HepG2 (cell line): ENCODE results near the gene PRDM12. TPM values are rescaled to one million over a fixed set of nuclear protein-coding genes. Genes with fewer than 3 reads are reported as not detected.

Experiments used
- BRCA1 ChIP-seq: sonication (generic); formaldehyde crosslinking; IDR thresholded peaks from 2 replicates; pipeline ENCODE4 v1.4.0; 2020; ENCODE audit warnings: missing genetic modification reagents
- CBFB ChIP-seq: sonication (generic); formaldehyde crosslinking; IDR thresholded peaks from 2 replicates; pipeline ENCODE4 v1.4.0; 2020; ENCODE audit warnings: missing genetic modification reagents
- HES4 ChIP-seq: sonication (generic); formaldehyde crosslinking; IDR thresholded peaks from 2 replicates; pipeline ENCODE4 v1.9.0; 2021; ENCODE audit warnings: mild to moderate bottlenecking, missing genetic modification reagents, borderline replicate concordance
- HOMEZ ChIP-seq: IDR thresholded peaks from 2 replicates; pipeline ENCODE4 v1.6.1; 2016; ENCODE audit warnings: low read depth
- KDM4B ChIP-seq: sonication (generic); formaldehyde crosslinking; IDR thresholded peaks from 2 replicates; pipeline ENCODE4 v1.4.0; 2020; ENCODE audit warnings: missing genetic modification reagents
- MAFG ChIP-seq: sonication (generic); formaldehyde crosslinking; IDR thresholded peaks from 2 replicates; pipeline ENCODE4 v1.5.1; 2020; ENCODE audit warnings: mild to moderate bottlenecking, missing genetic modification reagents
- MIER3 ChIP-seq: IDR thresholded peaks from 2 replicates; pipeline ENCODE4 v1.6.1; 2016; ENCODE audit warnings: missing compliant biosample characterization, borderline replicate concordance
- MTA3 ChIP-seq: sonication (generic); formaldehyde crosslinking; IDR thresholded peaks from 2 replicates; pipeline ENCODE4 v1.4.0; 2020; ENCODE audit warnings: missing genetic modification reagents
- MTERF4 ChIP-seq: sonication (generic); formaldehyde crosslinking; IDR thresholded peaks from 2 replicates; pipeline ENCODE4 v1.8.0; 2023; ENCODE audit warnings: mild to moderate bottlenecking, missing genetic modification reagents
- NFIC ChIP-seq: IDR thresholded peaks from 2 replicates; pipeline ENCODE4 v1.6.1; 2012; ENCODE audit warnings: mild to moderate bottlenecking, low read length, inconsistent platforms
- NFKB2 ChIP-seq: sonication (generic); formaldehyde crosslinking; IDR thresholded peaks from 2 replicates; pipeline ENCODE4 v1.4.0; 2020; ENCODE audit warnings: missing genetic modification reagents, borderline replicate concordance
- NR3C1 ChIP-seq: sonication (generic); formaldehyde crosslinking; IDR thresholded peaks from 2 replicates; pipeline ENCODE4 v1.4.0; 2020; ENCODE audit warnings: missing genetic modification reagents
- PCBP2 ChIP-seq: fragments of 200-400 bp; formaldehyde crosslinking; optimal IDR thresholded peaks from 2 replicates; pipeline ENCODE3; 2018; ENCODE audit warnings: low read length, low read depth; ENCODE audit not compliant: poor library complexity, severe bottlenecking
- SMAD3 ChIP-seq: sonication (generic); formaldehyde crosslinking; IDR thresholded peaks from 2 replicates; pipeline ENCODE4 v1.4.0; 2020; ENCODE audit warnings: missing genetic modification reagents
- TAF1 ChIP-seq: sonication (generic); formaldehyde crosslinking; IDR thresholded peaks from 2 replicates; pipeline ENCODE4 v1.4.0; 2020; ENCODE audit warnings: missing genetic modification reagents
- ZFP36 ChIP-seq: fragments of 150-350 bp; IDR thresholded peaks from 2 replicates; pipeline ENCODE4 v1.6.1; 2018; ENCODE audit warnings: borderline replicate concordance, low read length, low read depth; ENCODE audit not compliant: partially characterized antibody
- ZKSCAN8 ChIP-seq: IDR thresholded peaks from 2 replicates; pipeline ENCODE4 v1.6.1; 2016; ENCODE audit warnings: borderline replicate concordance, missing genetic modification reagents, missing compliant biosample characterization
- ZMYM3 ChIP-seq: sonication (generic); formaldehyde crosslinking; IDR thresholded peaks from 2 replicates; pipeline ENCODE4 v1.5.1; 2020; ENCODE audit warnings: mild to moderate bottlenecking, missing genetic modification reagents
- ZNF251 ChIP-seq: sonication (generic); formaldehyde crosslinking; IDR thresholded peaks from 2 replicates; pipeline ENCODE4 v1.9.0; 2021; ENCODE audit warnings: mild to moderate bottlenecking, missing genetic modification reagents
- ZNF260 ChIP-seq: sonication (generic); formaldehyde crosslinking; IDR thresholded peaks from 2 replicates; pipeline ENCODE4 v1.4.0; 2020; ENCODE audit warnings: missing genetic modification reagents, low read depth, mild to moderate bottlenecking, borderline replicate concordance
- ZNF264 ChIP-seq: sonication (generic); formaldehyde crosslinking; IDR thresholded peaks from 2 replicates; pipeline ENCODE4 v1.4.0; 2020; ENCODE audit warnings: missing genetic modification reagents
- ZNF329 ChIP-seq: sonication (generic); formaldehyde crosslinking; IDR thresholded peaks from 2 replicates; pipeline ENCODE4 v1.9.0; 2021; ENCODE audit warnings: low read depth, mild to moderate bottlenecking, missing genetic modification reagents
- ZNF468 ChIP-seq: sonication (generic); formaldehyde crosslinking; IDR thresholded peaks from 2 replicates; pipeline ENCODE4 v1.8.0; 2022; ENCODE audit warnings: mild to moderate bottlenecking, moderate library complexity, missing genetic modification reagents
- ZNF567 ChIP-seq: sonication (generic); formaldehyde crosslinking; IDR thresholded peaks from 2 replicates; pipeline ENCODE4 v1.8.1; 2023; ENCODE audit warnings: mild to moderate bottlenecking, missing genetic modification reagents, borderline replicate concordance
- ZNF598 ChIP-seq: sonication (generic); formaldehyde crosslinking; IDR thresholded peaks from 2 replicates; pipeline ENCODE4 v1.5.1; 2020; ENCODE audit warnings: mild to moderate bottlenecking, missing genetic modification reagents, borderline replicate concordance
- ZNF737 ChIP-seq: sonication (generic); formaldehyde crosslinking; IDR thresholded peaks from 2 replicates; pipeline ENCODE4 v1.5.0; 2020; ENCODE audit warnings: missing genetic modification reagents, mild to moderate bottlenecking, borderline replicate concordance
- ZNF782 ChIP-seq: sonication (generic); formaldehyde crosslinking; IDR thresholded peaks from 2 replicates; pipeline ENCODE4 v1.4.0; 2020; ENCODE audit warnings: missing genetic modification reagents, mild to moderate bottlenecking, borderline replicate concordance
- polyA plus RNA-seq, 8 experiments: library from polyadenylated mRNA; depleted of rRNA in 3 of 8; stranded (reverse) in 7 of 8; unstranded in 1 of 8; fragments of >200 nt; fragmentation: Illumina TruSeq in 4 of 8; extraction: Trizol in 4 of 8; gene quantifications; 2 replicates each; pipeline versions ENCODE4 v1.2.1 to v1.2.3, GENCODE V29; 2011 to 2016; ENCODE audit warnings: low read depth in 4 of 8, missing spikeins in 1 of 8, mixed read lengths in 1 of 8; ENCODE audit not compliant: insufficient read depth in 1 of 8
- total RNA-seq, 5 experiments: library from RNA; depleted of rRNA; stranded (reverse); fragments of >200 nt; fragmentation: Illumina TruSeq; extraction: Trizol; gene quantifications; 2 replicates each; pipeline ENCODE4 v1.2.3, GENCODE V29; 2016; ENCODE audit warnings: low read depth in 1 of 5
- TF ChIP-seq, protein P1 (sequence below): sonication (generic); formaldehyde crosslinking; IDR thresholded peaks from 2 replicates; pipeline ENCODE4 v1.4.0; 2020; ENCODE audit warnings: missing genetic modification reagents

Gene PRDM12
- total and polyA plus RNA-seq, 2 of the 13 experiments (the other 11 are each of a cell fraction or from before 2014, with no cell fraction given) = 0.04 to 0.07 TPM

DNA sequence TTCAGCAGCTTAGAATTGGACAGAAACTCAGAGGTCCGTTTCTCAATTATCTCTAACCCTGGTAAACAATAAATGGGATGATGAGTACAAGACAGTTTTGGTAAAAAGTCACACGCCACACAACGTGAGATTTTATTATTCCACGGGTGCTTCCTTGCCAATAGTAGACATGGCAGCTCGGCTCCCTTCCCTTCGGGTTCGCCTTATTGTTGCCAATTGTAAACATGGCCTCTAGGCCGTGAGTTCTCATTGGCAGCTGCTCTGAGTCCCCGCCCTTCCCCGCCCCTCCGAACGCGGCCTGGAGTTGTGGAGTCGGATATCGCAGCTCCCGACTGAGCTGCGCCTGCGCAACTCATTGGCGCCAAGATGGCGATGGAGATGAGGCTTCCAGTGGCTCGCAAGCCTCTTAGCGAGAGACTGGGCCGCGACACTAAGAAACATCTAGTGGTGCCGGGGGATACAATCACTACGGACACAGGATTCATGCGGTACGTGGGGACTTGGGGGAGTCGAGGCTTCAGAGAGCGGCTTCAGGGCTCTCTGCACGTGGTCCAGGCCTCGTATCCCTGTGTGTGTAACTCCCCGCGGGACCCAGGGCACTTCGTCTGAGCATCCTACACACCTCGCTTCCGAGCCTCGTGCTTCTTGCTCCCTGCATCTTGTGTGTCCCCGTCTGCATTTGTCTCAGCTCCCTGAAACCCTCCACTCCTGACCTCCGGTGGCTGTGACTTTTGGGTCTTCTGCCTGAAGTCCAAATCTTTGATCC lies 29.2 kb downstream of the PRDM12 start, which contains the start of gene EXOSC2 (continued):
- TF ChIP-seq TAF1 (CRISPR knock-in tag) (peak; percentile 91), ZNF260 (CRISPR knock-in tag) (no peak), ZNF598 (peak; percentile 83; the same call in 1 of the 2 replicates), HES4 (CRISPR knock-in tag) (peak; percentile 69; the same call in 1 of the 2 replicates), ZNF251 (peak; percentile 69; the same call in 1 of the 2 replicates), NR3C1 (no peak), ZMYM3 (no peak), HOMEZ (CRISPR knock-in tag) (peak; percentile 52; the same call in 1 of the 2 replicates), NFKB2 (CRISPR knock-in tag) (peak; percentile 92; the same call in 1 of the 2 replicates), ZNF737 (CRISPR knock-in tag) (no peak), BRCA1 (CRISPR knock-in tag) (0 out of 2 replicates have a peak, but pooled peaks have one; percentile 88), ZFP36 (no peak), ZNF468 (CRISPR knock-in tag) (no peak), CBFB (CRISPR knock-in tag) (no peak), MTERF4 (CRISPR knock-in tag) (peak; percentile 84; the same call in 1 of the 2 replicates), MAFG (no peak), MTA3 (CRISPR knock-in tag) (no peak), SMAD3 (peak; percentile 56; the same call in 1 of the 2 replicates), NFIC (no peak), ZNF329 (no peak; the same call in 1 of the 2 replicates), ZNF567 (CRISPR knock-in tag) (0 out of 2 replicates have a peak, but pooled peaks have one; percentile 27), MIER3 (CRISPR knock-in tag) (no peak), ZNF264 (CRISPR knock-in tag) (peak; percentile 62; the same call in 1 of the 2 replicates), PCBP2 (no peak), ZKSCAN8 (CRISPR knock-in tag) (no peak), ZNF782 (peak; percentile 76; the same call in 1 of the 2 replicates), KDM4B (CRISPR knock-in tag) (no peak; the same call in 1 of the 2 replicates)
- TF ChIP-seq, protein P1, sequence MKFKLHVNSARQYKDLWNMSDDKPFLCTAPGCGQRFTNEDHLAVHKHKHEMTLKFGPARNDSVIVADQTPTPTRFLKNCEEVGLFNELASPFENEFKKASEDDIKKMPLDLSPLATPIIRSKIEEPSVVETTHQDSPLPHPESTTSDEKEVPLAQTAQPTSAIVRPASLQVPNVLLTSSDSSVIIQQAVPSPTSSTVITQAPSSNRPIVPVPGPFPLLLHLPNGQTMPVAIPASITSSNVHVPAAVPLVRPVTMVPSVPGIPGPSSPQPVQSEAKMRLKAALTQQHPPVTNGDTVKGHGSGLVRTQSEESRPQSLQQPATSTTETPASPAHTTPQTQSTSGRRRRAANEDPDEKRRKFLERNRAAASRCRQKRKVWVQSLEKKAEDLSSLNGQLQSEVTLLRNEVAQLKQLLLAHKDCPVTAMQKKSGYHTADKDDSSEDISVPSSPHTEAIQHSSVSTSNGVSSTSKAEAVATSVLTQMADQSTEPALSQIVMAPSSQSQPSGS = 0 out of 2 replicates have a peak, but pooled peaks have one; percentile 17
